Neural crest cell (in vitro differentiated cells): ENCODE results near the gene ALK. TPM values are rescaled to one million over a fixed set of nuclear protein-coding genes. Genes with fewer than 3 reads are reported as not detected.
A peak's percentile ranks its signal among the peaks of the same experiment; 100 is the strongest.

Experiments used
- DNase-seq: peaks from one replicate; pipeline ENCODE4 v3.0.0; 2021; ENCODE audit warnings: low read depth, mixed read lengths, low spot score
- H3K27ac Mint-ChIP-seq: one replicate; pipeline ENCODE4 v1.8.0; 2021; ENCODE audit warnings: mild to moderate bottlenecking, mixed read lengths; ENCODE audit not compliant: unreplicated experiment
- H3K27me3 Mint-ChIP-seq: 2 replicates; pipeline ENCODE4 v1.8.0; 2021; ENCODE audit warnings: low read depth, mild to moderate bottlenecking, mixed read lengths
- H3K36me3 Mint-ChIP-seq: 2 replicates; pipeline ENCODE4 v1.8.0; 2021; ENCODE audit warnings: low read depth, mild to moderate bottlenecking, mixed read lengths
- H3K4me1 Mint-ChIP-seq: 2 replicates; pipeline ENCODE4 v1.8.0; 2021; ENCODE audit warnings: mixed read lengths
- H3K4me3 Mint-ChIP-seq: one replicate; pipeline ENCODE4 v1.8.0; 2021; ENCODE audit warnings: mild to moderate bottlenecking, mixed read lengths
- H3K9me3 Mint-ChIP-seq: 2 replicates; pipeline ENCODE4 v1.8.0; 2021; ENCODE audit warnings: mixed read lengths
- CTCF ChIP-seq: fragments of 200-600 bp; sonication (generic); conservative IDR thresholded peaks from 2 replicates; pipeline ENCODE4 v1.5.0; 2021; ENCODE audit warnings: antibody characterized with exemption, mild to moderate bottlenecking
- total RNA-seq: library from RNA; stranded (reverse); gene quantifications from 2 replicates; pipeline ENCODE4 v1.2.1, GENCODE V29; 2021

The ALK gene
- total RNA-seq, 1 donor from 2014 or later: 2.0 TPM

GRCh38 chr2:29394311-29394980 is 526.9 kb downstream of the ALK start:
- Mint-ChIP-seq H3K4me3 (no peak overlapping the region), H3K36me3 (no peaks in the 10 kb centered on the region), H3K9me3 (no peaks in the 10 kb centered on the region), H3K27ac (peak overlapping the region; percentile 73), H3K27me3 (no peaks in the 10 kb centered on the region), H3K4me1 (peaks cover 9% of the 10 kb centered on the region)
- TF ChIP-seq CTCF: no peak
- no peak for DNase-seq

- Mint-ChIP-seq H3K27me3 (no peaks in the 10 kb centered on the region), H3K4me3 (no peak overlapping the region), H3K36me3 (no peaks in the 10 kb centered on the region), H3K4me1 (peaks cover 9% of the 10 kb centered on the region), H3K9me3 (no peaks in the 10 kb centered on the region), H3K27ac (no peak overlapping the region)
- no peak for DNase-seq
- no peak for TF ChIP-seq CTCF
These were observed 527.7 kb downstream of the ALK start for GRCh38 chr2:29393676-29394075.

- H3K4me3 Mint-ChIP-seq: no peak overlapping the region
- H3K4me1 Mint-ChIP-seq: peaks cover 9% of the 10 kb centered on the region
- no peak overlapping the region for H3K27ac Mint-ChIP-seq
- H3K36me3 Mint-ChIP-seq: no peaks in the 10 kb centered on the region
- H3K27me3 Mint-ChIP-seq: no peaks in the 10 kb centered on the region
- no peak for DNase-seq
- H3K9me3 Mint-ChIP-seq: no peaks in the 10 kb centered on the region
- no peak for TF ChIP-seq CTCF
These were observed 528.6 kb downstream of the ALK start for GRCh38 chr2:29392774-29393173.

- Mint-ChIP-seq H3K36me3 (no peaks in the 10 kb centered on the region), H3K4me3 (no peak overlapping the region), H3K9me3 (no peaks in the 10 kb centered on the region), H3K4me1 (peaks cover 9% of the 10 kb centered on the region), H3K27me3 (no peaks in the 10 kb centered on the region), H3K27ac (no peak overlapping the region)
- DNase-seq: no peak
- TF ChIP-seq CTCF: no peak
These were observed 531.2 kb downstream of the ALK start for GRCh38 chr2:29390136-29390535.

GRCh38 chr2:29389686-29390085 is 531.7 kb downstream of the ALK start:
- no peaks in the 10 kb centered on the region for H3K27me3 Mint-ChIP-seq
- no peak for TF ChIP-seq CTCF

More at GRCh38 chr2:29389686-29390085, 531.7 kb downstream of the ALK start:
- no peak for DNase-seq
- no peak overlapping the region for H3K4me3 Mint-ChIP-seq
- no peaks in the 10 kb centered on the region for H3K36me3 Mint-ChIP-seq
- H3K9me3 Mint-ChIP-seq: no peaks in the 10 kb centered on the region
- no peak overlapping the region for H3K27ac Mint-ChIP-seq
- peaks cover 6% of the 10 kb centered on the region for H3K4me1 Mint-ChIP-seq
